Loucy (cell line): Measurements from ENCODE around the gene GAS6.

Source experiments
- EZH2phosphoT487 ChIP-seq: fragments of 200-600 bp; IDR thresholded peaks from 2 replicates; pipeline ENCODE4 v1.6.1; 2018; ENCODE audit warnings: antibody characterized with exemption, mild to moderate bottlenecking, moderate library complexity, borderline replicate concordance
- TF ChIP-seq, protein P1 (sequence below): fragments of 200-600 bp; sonication (generic); conservative IDR thresholded peaks from 2 replicates; pipeline ENCODE4 v1.5.1; 2014; ENCODE audit warnings: mild to moderate bottlenecking, antibody characterized with exemption, low read length

DNA sequence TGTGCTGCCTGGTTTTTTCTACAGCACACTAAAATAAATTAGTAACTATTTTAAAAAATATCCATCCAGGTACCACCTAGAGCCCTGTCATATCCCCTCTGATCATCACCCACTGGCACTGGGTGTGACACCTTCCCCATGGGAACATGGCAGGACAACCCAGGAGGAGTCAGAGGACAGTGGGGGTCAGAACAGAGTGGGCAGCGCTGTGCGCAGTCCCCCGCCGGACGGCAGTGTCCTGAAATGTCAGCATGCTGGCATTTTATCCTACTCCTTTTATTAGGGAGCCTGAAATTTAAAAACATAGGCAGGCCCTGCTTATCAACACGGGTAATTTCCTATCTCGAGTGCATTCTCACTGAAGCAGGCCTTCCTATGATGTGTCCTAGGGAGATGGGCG is 42.1 kb upstream of the GAS6 start:
- TF ChIP-seq, protein P1, sequence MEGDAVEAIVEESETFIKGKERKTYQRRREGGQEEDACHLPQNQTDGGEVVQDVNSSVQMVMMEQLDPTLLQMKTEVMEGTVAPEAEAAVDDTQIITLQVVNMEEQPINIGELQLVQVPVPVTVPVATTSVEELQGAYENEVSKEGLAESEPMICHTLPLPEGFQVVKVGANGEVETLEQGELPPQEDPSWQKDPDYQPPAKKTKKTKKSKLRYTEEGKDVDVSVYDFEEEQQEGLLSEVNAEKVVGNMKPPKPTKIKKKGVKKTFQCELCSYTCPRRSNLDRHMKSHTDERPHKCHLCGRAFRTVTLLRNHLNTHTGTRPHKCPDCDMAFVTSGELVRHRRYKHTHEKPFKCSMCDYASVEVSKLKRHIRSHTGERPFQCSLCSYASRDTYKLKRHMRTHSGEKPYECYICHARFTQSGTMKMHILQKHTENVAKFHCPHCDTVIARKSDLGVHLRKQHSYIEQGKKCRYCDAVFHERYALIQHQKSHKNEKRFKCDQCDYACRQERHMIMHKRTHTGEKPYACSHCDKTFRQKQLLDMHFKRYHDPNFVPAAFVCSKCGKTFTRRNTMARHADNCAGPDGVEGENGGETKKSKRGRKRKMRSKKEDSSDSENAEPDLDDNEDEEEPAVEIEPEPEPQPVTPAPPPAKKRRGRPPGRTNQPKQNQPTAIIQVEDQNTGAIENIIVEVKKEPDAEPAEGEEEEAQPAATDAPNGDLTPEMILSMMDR: no peak
- TF ChIP-seq EZH2phosphoT487: no peak
